Esophagus (tissue), 2 donors: ENCODE data around the gene WDR45B. TPM values are rescaled to one million over a fixed set of nuclear protein-coding genes. Genes with fewer than 3 reads are reported as not detected.
"Not testable (repeated sequence)": the region's sequence is repeated elsewhere in the genome, so short reads cannot be mapped to it uniquely, and the experiment has no call there.

Experiments
- H3K27ac ChIP-seq, 2 donors: one replicate each; pipeline ENCODE4 v1.5.1; 2013; ENCODE audit warnings: low read depth in 2 of 2, mild to moderate bottlenecking in 2 of 2, inconsistent platforms in 1 of 2, low read length in 1 of 2, moderate library complexity in 1 of 2
- H3K27me3 ChIP-seq, 2 donors: one replicate each; pipeline ENCODE4 v1.6.1; 2013; ENCODE audit warnings: low read length in 2 of 2, control low read depth in 1 of 2, mild to moderate bottlenecking in 1 of 2; ENCODE audit not compliant: insufficient read depth in 2 of 2, control insufficient read depth in 1 of 2
- H3K36me3 ChIP-seq, 2 donors: one replicate each; pipeline ENCODE4 v1.6.1; 2013; ENCODE audit warnings: low read length in 1 of 2; ENCODE audit not compliant: control insufficient read depth in 2 of 2, insufficient read depth in 2 of 2
- H3K4me1 ChIP-seq, 2 donors: one replicate each; pipeline ENCODE4 v1.6.1; 2013; ENCODE audit warnings: low read length in 1 of 2; ENCODE audit not compliant: control insufficient read depth in 2 of 2, insufficient read depth in 2 of 2
- H3K4me3 ChIP-seq, 2 donors: one replicate each; pipeline ENCODE4 v1.5.1; 2013; ENCODE audit warnings: low read length in 2 of 2, mild to moderate bottlenecking in 2 of 2, low read depth in 1 of 2, moderate library complexity in 1 of 2
- H3K9me3 ChIP-seq, 2 donors: one replicate each; pipeline ENCODE4 v1.6.1; 2013; ENCODE audit warnings: mild to moderate bottlenecking in 2 of 2, low read depth in 1 of 2, low read length in 1 of 2, moderate library complexity in 1 of 2; ENCODE audit not compliant: control insufficient read depth in 2 of 2, insufficient read depth in 1 of 2
- WGBS, 2 donors: extraction: QIAGEN DNeasy Blood & Tissue Kit; methylation state at CpG; one replicate each; pipeline ENCODE4 v1.1.7; 2013; 5-methylcytosine and 5-hydroxymethylcytosine counted together
- polyA plus RNA-seq, 2 donors: library from polyadenylated mRNA; stranded (reverse); fragments of 200-250 nt; gene quantifications; one replicate each; pipeline ENCODE4 v1.2.3, GENCODE V29; 2013
- donor health status: healthy with polysubstance abuse.
- donor health status: Bipolar disorder and iron deficiency.

Gene WDR45B
- polyA plus RNA-seq, 2 donors = 72.2 to 75.3 TPM

DNA sequence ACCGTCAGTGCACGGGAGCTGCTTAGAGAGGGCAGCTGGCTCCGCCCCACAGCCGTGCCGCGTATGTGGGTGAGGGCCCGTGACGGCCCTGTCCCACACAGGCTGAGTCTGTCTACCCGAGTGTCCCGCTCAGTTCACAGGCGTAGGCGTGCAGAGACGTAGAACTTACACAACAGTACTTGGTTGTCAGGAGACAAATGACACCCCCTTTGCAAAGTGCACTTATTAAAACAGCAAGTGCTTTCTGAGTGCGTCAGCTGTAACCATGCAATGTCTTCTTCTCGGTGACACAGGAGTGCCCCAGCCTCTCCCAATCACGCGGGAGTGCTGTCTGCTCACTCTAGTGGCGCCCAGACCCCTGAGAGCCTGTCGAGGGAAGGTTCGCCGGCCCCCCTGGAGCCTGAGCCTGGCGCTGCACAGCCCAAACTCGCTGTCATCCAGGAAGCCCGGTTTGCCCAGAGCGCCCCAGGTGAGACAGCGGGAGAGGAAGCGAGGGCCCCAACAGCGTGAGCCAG lies 64.5 kb downstream of the WDR45B start:
- Histone ChIP-seq H3K36me3 (peaks cover 17 to 33% of the 10 kb centered on the region in 2 donors), H3K9me3 (no peaks in the 10 kb centered on the region), H3K27me3 (no peaks in the 10 kb centered on the region), H3K4me1 (no peaks in the 10 kb centered on the region), H3K27ac (no peak overlapping the region), H3K4me3 (no peak overlapping the region)
- WGBS, 2 donors = 90 to 91% methylated on average over 28 of the region's 28 CpGs

DNA sequence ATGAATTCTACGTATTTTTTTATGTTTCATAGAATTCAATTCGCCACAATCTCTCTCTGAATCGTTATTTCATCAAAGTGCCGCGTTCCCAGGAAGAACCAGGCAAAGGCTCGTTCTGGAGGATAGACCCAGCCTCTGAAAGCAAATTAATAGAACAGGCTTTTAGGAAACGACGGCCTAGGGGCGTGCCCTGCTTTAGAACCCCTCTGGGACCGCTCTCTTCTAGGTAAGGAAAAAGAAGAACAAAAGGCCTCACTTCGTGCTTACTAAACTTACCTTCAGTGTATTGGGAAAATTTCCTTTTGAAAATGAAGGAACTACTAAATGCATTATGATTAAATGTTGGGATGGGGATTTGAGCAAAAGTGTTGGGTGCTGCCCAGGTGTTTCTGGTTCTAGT lies 65.5 kb downstream of the WDR45B start:
- H3K36me3 ChIP-seq = peaks cover 21 to 29% of the 10 kb centered on the region in 2 donors

DNA sequence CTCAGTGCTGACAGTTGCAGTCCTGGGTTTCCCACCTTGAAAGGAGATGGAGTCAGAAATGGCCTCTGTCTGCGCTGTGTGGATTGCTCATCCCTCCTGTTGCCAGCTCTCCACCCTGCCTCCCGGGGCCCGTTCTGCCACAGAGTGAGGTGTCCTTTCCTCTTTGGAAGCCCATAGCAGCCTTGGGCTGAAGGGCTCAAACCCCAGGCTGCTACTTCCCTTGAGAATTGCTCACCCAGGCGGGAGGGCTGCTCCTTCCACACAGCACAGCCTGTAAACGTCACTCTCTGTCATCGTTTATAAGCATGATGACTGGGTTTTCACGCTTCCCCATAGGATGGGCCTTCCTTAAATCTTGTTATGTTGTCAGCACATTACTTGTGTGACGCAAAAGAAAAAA lies 66.0 kb downstream of the WDR45B start:
- Histone ChIP-seq H3K4me1 (no peaks in the 10 kb centered on the region), H3K27me3 (no peaks in the 10 kb centered on the region), H3K36me3 (peaks cover 19 to 26% of the 10 kb centered on the region in 2 donors), H3K9me3 (no peaks in the 10 kb centered on the region), H3K27ac (no peak overlapping the region), H3K4me3 (no peak overlapping the region)
- WGBS, 2 donors = 81 to 84% methylated on average over 8 of the region's 8 CpGs

More for the DNA sequence above, 65.5 kb downstream of the WDR45B start:
- Histone ChIP-seq H3K27ac (no peak overlapping the region), H3K4me1 (no peaks in the 10 kb centered on the region), H3K9me3 (no peaks in the 10 kb centered on the region), H3K4me3 (no peak overlapping the region), H3K27me3 (no peaks in the 10 kb centered on the region)
- WGBS, 2 donors = 89 to 92% methylated on average over 11 of the region's 11 CpGs

DNA sequence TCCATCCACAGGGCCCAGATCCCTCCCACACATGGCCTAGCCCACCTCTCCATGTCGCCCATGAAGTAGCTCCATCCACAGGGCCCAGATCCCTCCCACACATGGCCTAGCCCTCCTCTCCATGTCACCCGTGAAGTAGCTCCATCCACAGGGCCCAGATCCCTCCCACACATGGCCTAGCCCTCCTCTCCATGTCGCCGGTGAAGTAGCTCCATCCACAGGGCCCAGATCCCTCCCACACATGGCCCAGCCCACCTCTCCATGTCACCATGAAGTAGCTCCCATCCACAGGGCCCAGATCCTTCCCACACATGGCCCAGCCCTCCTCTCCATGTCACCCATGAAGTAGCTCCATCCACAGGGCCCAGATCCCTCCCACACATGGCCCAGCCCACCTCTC lies 68.3 kb downstream of the WDR45B start:
- H3K27me3 ChIP-seq, H3K4me3 ChIP-seq, H3K27ac ChIP-seq, H3K9me3 ChIP-seq, H3K4me1 ChIP-seq: not testable (repeated sequence)
- H3K36me3 ChIP-seq = peaks cover 23 to 29% of the 10 kb centered on the region in 2 donors
- 91% methylated on average over 4 of the region's 4 CpGs for WGBS, 2 donors

DNA sequence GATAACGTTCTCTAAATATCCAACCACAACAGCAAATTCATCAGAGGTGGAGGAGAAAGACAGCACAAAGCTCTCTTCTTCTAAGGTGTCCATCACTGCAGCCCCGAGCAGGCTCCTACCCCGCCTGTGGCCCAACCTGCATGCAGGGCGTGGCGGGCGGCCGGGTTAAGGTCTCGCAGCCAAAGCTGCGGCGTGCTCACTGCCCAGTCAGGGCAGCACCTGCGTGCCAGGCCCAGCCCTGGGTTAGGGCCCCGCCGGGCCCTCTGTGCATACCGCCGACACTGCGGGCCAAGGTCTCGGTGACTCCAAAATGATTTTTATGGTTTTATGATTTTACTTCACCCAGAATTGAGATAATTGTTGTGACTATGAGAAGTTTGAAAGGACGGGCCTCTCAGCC lies 70.9 kb downstream of the WDR45B start:
- Histone ChIP-seq H3K27ac (no peak overlapping the region), H3K36me3 (peaks cover 11 to 27% of the 10 kb centered on the region in 2 donors), H3K4me3 (no peak overlapping the region), H3K4me1 (no peaks in the 10 kb centered on the region), H3K27me3 (no peaks in the 10 kb centered on the region), H3K9me3 (no peaks in the 10 kb centered on the region)
- 73 to 96% methylated on average over 18 of the region's 18 CpGs for WGBS, 2 donors

DNA sequence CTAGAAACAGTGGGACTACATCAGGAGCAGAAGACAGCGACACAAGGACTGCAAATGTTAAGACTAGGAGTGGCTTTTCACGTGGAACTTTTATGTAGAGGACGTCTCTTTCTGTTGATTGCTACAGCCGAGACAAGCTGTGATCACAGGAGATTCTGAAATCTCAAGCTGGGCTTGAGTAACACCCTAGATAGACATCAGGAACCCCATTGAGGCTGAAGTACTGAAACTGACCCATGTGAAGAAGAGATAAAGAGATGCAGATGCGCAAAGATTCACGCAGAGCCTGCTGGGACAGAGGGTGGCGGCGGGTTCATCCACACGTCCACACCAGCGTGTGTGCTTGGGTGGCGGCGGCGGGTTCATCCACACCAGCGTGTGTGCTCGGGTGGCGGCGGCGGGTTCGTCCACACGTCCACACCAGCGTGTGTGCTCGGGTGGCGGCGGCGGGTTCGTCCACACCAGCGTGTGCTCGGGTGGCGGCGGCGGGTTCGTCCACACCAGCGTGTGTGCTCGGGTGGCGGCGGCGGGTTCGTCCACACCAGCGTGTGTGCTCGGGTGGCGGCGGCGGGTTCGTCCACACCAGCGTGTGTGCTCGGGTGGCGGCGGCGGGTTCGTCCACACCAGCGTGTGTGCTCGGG lies 72.5 kb downstream of the WDR45B start:
- H3K36me3 ChIP-seq = peaks cover 8 to 32% of the 10 kb centered on the region in 2 donors
- H3K4me1 ChIP-seq, H3K4me3 ChIP-seq, H3K9me3 ChIP-seq, H3K27me3 ChIP-seq, H3K27ac ChIP-seq: not testable (repeated sequence)
- whole genome bisulfite sequencing, 2 donors = 95 to 97% methylated on average over 34 to 38 of the region's 52 CpGs

DNA sequence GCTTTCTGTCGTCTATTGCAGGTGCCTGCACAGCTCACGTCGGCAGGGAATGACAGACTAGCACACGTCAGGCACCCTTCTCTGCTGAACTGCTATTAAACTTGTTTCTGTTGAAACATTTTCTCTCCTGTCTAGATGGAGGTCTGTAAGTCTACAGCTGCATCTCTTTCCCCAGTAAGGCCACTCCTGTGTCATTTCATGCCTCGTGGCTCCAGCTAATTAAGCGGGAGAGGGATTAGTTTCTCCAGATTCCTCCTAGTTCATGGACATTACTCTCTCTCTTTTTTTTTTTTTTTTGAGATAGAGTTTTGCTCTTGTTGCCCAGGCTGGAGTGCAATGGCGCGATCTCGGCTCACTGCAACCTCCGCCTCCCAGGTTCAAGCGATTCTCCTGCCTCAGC lies 74.2 kb downstream of the WDR45B start:
- no peaks in the 10 kb centered on the region for H3K4me1 ChIP-seq
- no peaks in the 10 kb centered on the region for H3K9me3 ChIP-seq
- peaks cover 8 to 39% of the 10 kb centered on the region in 2 donors for H3K36me3 ChIP-seq
- 89 to 95% methylated on average over 11 of the region's 11 CpGs for WGBS, 2 donors
- no peaks in the 10 kb centered on the region for H3K27me3 ChIP-seq
- no peak overlapping the region for H3K4me3 ChIP-seq
- H3K27ac ChIP-seq = no peak overlapping the region

DNA sequence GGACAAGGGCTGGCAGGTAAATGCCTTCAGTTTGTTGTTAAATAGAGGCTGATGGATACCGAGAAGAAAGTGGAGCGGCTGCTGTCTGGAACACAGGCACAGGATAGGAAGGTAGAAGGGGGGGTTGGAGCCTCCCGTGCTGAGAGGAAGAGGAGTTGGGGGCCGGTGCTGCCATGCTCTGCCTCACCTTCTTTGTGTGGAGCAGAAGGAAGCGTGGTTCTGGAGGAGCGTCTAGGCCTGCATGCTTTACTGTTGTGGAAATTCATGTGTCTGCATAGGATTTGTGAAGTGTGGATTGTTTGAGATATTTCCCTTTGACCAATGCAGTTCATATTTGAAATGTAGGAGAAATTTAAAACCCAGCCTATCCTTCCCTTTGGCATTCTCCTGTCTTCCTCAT lies 76.4 kb downstream of the WDR45B start:
- 93 to 95% methylated on average over 6 of the region's 6 CpGs for WGBS, 2 donors
- H3K36me3 ChIP-seq = peaks cover 9 to 39% of the 10 kb centered on the region in 2 donors

DNA sequence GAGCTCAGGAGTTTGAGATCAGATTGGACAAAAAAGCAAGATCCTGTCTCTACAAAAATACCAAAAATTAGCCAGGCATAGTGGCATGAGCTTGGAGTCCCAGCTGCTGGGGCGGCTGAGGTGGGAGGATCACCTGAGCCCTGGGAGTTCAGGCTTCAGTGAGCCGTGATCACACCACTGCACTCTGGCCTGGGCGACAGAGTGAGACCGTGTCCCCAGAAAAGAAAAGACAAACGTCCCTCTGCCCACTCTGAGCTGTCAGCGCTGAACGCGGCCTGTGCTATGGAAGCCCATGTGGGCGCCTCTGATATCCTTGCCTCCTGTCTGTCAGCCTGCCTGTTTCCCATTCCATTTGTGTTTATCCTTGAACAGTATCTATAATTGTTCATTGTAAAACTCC lies 78.0 kb downstream of the WDR45B start:
- WGBS, 2 donors = 90 to 93% methylated on average over 9 of the region's 9 CpGs
- H3K36me3 ChIP-seq = peaks cover 5 to 38% of the 10 kb centered on the region in 2 donors
- H3K27ac ChIP-seq = no peak overlapping the region
- H3K9me3 ChIP-seq = no peaks in the 10 kb centered on the region
- H3K4me1 ChIP-seq = no peaks in the 10 kb centered on the region
- H3K27me3 ChIP-seq = no peaks in the 10 kb centered on the region
- H3K4me3 ChIP-seq = no peak overlapping the region

More for the DNA sequence above, 76.4 kb downstream of the WDR45B start:
- Histone ChIP-seq H3K27me3 (no peaks in the 10 kb centered on the region), H3K4me1 (no peaks in the 10 kb centered on the region), H3K4me3 (no peak overlapping the region), H3K27ac (no peak overlapping the region), H3K9me3 (no peaks in the 10 kb centered on the region)

DNA sequence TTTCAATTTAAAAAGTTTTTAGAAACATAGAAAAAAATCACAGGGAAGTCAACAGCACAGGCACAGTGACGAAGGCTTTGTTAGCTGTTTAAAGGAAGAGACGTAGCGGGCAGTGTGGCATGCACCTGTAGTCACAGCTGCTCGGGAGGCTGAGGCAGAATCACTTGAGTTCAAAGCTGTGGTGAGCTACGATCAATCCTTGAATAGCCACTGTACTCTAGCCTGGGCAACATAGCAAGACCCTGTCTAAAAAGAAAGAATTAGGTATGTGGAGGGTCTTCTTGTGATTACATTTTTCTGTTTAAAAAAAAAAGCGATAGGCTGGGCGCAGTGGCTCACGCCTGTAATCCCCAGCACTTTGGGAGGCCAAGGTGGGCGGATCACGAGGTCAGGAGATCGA lies 78.6 kb downstream of the WDR45B start:
- WGBS, 2 donors = 95 to 96% methylated on average over 11 of the region's 11 CpGs
- Histone ChIP-seq H3K36me3 (peaks cover 5 to 35% of the 10 kb centered on the region in 2 donors), H3K27ac (no peak overlapping the region), H3K27me3 (no peaks in the 10 kb centered on the region), H3K4me3 (no peak overlapping the region), H3K9me3 (no peaks in the 10 kb centered on the region), H3K4me1 (no peaks in the 10 kb centered on the region)
